Lower leg skin (tissue), 3 donors: ENCODE results near the gene COG5.

ENCODE experiments used
- CTCF ChIP-seq, 3 donors: fragments of 450-650 bp; IDR thresholded peaks; one replicate each; pipeline ENCODE4 v1.5.1; 2016; ENCODE audit warnings: antibody characterized with exemption in 3 of 3, mild to moderate bottlenecking in 3 of 3, moderate library complexity in 2 of 3
- POLR2A ChIP-seq, 2 donors: fragments of 450-650 bp; IDR thresholded peaks; one replicate each; pipeline ENCODE4 v1.6.1; 2016 to 2017; ENCODE audit warnings: antibody characterized with exemption in 2 of 2, mild to moderate bottlenecking in 1 of 2, moderate library complexity in 1 of 2

GRCh38 chr7:107563081-107563774 lies 492 bp downstream of the COG5 start:
- no peak for TF ChIP-seq CTCF (IDR thresholded peaks at IDR 0.05)
- no peak for TF ChIP-seq POLR2A (IDR thresholded peaks at IDR 0.05)
